Measurements from ENCODE around the gene GRIN2B. TPM values are rescaled to one million over a fixed set of nuclear protein-coding genes. Genes with fewer than 3 reads are reported as not detected.

The GRIN2B gene
- total and polyA plus RNA-seq, 2 donors (not counting 3 experiments of a cell fraction or from before 2014, with no cell fraction given) = not detected

DNA sequence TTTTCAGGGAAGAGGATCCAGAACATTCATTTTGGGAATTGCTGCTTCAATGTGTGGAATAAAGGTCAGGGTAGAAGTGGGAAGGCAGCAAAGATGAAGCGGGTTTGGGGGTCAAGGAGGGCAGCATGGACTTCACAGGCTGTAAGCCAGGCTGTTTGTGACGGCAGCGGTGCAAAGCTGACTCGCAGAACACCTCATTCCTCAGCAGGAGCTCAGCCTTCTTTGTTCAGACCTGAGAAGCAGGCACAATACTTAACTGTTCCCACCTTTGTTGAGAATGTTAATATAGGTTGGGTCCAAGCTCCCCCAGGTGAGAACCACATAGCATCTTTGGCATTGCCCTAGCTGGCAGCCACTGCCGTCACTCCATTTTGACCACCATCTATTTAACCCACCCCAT lies 16.7 kb downstream of the GRIN2B start:
- FAIRE-seq (no peak), DNase-seq (ENCODE audit: low read depth, low spot score) (no peak)
- Histone ChIP-seq H3K9me3 (replicated peaks; ENCODE audit: control insufficient read depth, insufficient read depth, low read length) (no peaks in the 10 kb centered on the region), H2AFZ (ENCODE audit: low read depth, low read length) (no peak overlapping the region), H3K36me3 (ENCODE audit: control insufficient read depth in 2 of 2, extremely low read depth in 1 of 2, insufficient read depth in 2 of 2, low read length in 2 of 2) (no peaks in the 10 kb centered on the region), H3K9ac (replicated peaks; ENCODE audit: extremely low read depth, insufficient read depth, low read length) (no peak overlapping the region), H3K79me2 (ENCODE audit: control insufficient read depth, insufficient read depth, low read length) (no peaks in the 10 kb centered on the region), H3K27ac (ENCODE audit: insufficient read depth, low read depth, low read length) (no peak overlapping the region), H3K4me2 (ENCODE audit: insufficient read depth, low read length) (no peak overlapping the region), H3K27me3 (ENCODE audit: control insufficient read depth in 2 of 2, insufficient read depth in 2 of 2, low read length in 2 of 2) (no peaks in the 10 kb centered on the region), H4K20me1 (replicated peaks; ENCODE audit: control insufficient read depth, extremely low read depth, insufficient read depth, low read length) (no peaks in the 10 kb centered on the region), H3K9me1 (replicated peaks; ENCODE audit: control insufficient read depth, extremely low read depth, insufficient read depth, low read length) (no peaks in the 10 kb centered on the region), H3K4me3 (replicated peaks in 1 of 3; ENCODE audit: insufficient read depth in 1 of 3, low read depth in 1 of 3, low read length in 3 of 3) (no peak overlapping the region), H3K4me1 (ENCODE audit: control insufficient read depth, extremely low read depth, insufficient read depth, low read length) (no peaks in the 10 kb centered on the region)
- CTCF ChIA-PET = no interaction called here
- POLR2A ChIA-PET = no interaction called here
- no TSS peak for BruUV-seq (replicated peaks)
- intact Hi-C loops (cut with micrococcal nuclease) = no loop called here
- dilution Hi-C loops (cut with MboI; ENCODE audit: extremely low pct_ligation_motif_present, low sequenced_read_pairs) = no loop called here
- TF ChIP-seq, protein P1, sequence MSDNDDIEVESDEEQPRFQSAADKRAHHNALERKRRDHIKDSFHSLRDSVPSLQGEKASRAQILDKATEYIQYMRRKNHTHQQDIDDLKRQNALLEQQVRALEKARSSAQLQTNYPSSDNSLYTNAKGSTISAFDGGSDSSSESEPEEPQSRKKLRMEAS (IDR thresholded peaks at IDR 0.05; ENCODE audit: insufficient read depth, insufficient read length) = no peak
- TF ChIP-seq, protein P2, sequence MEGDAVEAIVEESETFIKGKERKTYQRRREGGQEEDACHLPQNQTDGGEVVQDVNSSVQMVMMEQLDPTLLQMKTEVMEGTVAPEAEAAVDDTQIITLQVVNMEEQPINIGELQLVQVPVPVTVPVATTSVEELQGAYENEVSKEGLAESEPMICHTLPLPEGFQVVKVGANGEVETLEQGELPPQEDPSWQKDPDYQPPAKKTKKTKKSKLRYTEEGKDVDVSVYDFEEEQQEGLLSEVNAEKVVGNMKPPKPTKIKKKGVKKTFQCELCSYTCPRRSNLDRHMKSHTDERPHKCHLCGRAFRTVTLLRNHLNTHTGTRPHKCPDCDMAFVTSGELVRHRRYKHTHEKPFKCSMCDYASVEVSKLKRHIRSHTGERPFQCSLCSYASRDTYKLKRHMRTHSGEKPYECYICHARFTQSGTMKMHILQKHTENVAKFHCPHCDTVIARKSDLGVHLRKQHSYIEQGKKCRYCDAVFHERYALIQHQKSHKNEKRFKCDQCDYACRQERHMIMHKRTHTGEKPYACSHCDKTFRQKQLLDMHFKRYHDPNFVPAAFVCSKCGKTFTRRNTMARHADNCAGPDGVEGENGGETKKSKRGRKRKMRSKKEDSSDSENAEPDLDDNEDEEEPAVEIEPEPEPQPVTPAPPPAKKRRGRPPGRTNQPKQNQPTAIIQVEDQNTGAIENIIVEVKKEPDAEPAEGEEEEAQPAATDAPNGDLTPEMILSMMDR (IDR thresholded peaks at IDR 0.05; ENCODE audit: extremely low read depth in 1 of 2, insufficient read depth in 1 of 2, low read depth in 1 of 2, low read length in 2 of 2) = no peak
- no peak for TF ChIP-seq EZH2 (IDR thresholded peaks at IDR 0.05; ENCODE audit: borderline replicate concordance, low read depth, low read length, severe bottlenecking)
- TF ChIP-seq POLR2AphosphoS5 (IDR thresholded peaks at IDR 0.05; ENCODE audit: insufficient read depth, low read depth, low read length) = no peak
- no peak for TF ChIP-seq POLR2A (IDR thresholded peaks at IDR 0.05; ENCODE audit: low read depth, low read length)
- no peak for TF ChIP-seq GATA2 (IDR thresholded peaks at IDR 0.05; ENCODE audit: insufficient read depth, insufficient read length, low read depth, low read length)
- TF ChIP-seq JUN (IDR thresholded peaks at IDR 0.05; ENCODE audit: borderline replicate concordance, insufficient read depth, insufficient read length, low read depth) = no peak
- TF ChIP-seq MYC (IDR thresholded peaks at IDR 0.05; ENCODE audit: low read depth, low read length) = no peak
- no peak for TF ChIP-seq FOS (IDR thresholded peaks at IDR 0.05; ENCODE audit: borderline replicate concordance, insufficient read depth, low read length)
